Stimulated activated effector memory CD8-positive, alpha-beta T cell treated with anti-CD3 and anti-CD28 coated beads, Interleukin-12 subunit alpha, Interleukin-12 subunit beta, amount 100 ng/mL, for 72 hours (primary cell): ENCODE results near the gene PEPD.

Experiments used
- ATAC-seq: fragments of 150-1000 bp; cut with Tn5 transposase; 2 replicates; pipeline ENCODE4 v1.10.0; 2021
- DNase-seq, 2 donors: peaks; one replicate each; pipeline ENCODE4 v3.0.0; 2021 to 2022; ENCODE audit warnings: low spot score in 2 of 2
- H3K27ac Mint-ChIP-seq: one replicate; pipeline ENCODE4 v1.8.0; 2022; ENCODE audit warnings: mild to moderate bottlenecking, mixed read lengths
- H3K36me3 Mint-ChIP-seq: one replicate; pipeline ENCODE4 v1.8.0; 2022; ENCODE audit warnings: mild to moderate bottlenecking, mixed read lengths
- H3K4me1 Mint-ChIP-seq: one replicate; pipeline ENCODE4 v1.8.0; 2022; ENCODE audit warnings: mixed read lengths
- H3K4me3 Mint-ChIP-seq: one replicate; pipeline ENCODE4 v1.8.0; 2022; ENCODE audit warnings: mild to moderate bottlenecking, mixed read lengths
- H3K9me3 Mint-ChIP-seq: one replicate; pipeline ENCODE4 v1.8.0; 2022; ENCODE audit warnings: mixed read lengths

The PEPD gene

GRCh38 chr19:33350538-33351309, 170.9 kb downstream of the PEPD start:
- no peak overlapping the region for H3K27ac Mint-ChIP-seq
- ATAC-seq = no peak
- H3K9me3 Mint-ChIP-seq = peaks cover 1% of the 10 kb centered on the region

DNA sequence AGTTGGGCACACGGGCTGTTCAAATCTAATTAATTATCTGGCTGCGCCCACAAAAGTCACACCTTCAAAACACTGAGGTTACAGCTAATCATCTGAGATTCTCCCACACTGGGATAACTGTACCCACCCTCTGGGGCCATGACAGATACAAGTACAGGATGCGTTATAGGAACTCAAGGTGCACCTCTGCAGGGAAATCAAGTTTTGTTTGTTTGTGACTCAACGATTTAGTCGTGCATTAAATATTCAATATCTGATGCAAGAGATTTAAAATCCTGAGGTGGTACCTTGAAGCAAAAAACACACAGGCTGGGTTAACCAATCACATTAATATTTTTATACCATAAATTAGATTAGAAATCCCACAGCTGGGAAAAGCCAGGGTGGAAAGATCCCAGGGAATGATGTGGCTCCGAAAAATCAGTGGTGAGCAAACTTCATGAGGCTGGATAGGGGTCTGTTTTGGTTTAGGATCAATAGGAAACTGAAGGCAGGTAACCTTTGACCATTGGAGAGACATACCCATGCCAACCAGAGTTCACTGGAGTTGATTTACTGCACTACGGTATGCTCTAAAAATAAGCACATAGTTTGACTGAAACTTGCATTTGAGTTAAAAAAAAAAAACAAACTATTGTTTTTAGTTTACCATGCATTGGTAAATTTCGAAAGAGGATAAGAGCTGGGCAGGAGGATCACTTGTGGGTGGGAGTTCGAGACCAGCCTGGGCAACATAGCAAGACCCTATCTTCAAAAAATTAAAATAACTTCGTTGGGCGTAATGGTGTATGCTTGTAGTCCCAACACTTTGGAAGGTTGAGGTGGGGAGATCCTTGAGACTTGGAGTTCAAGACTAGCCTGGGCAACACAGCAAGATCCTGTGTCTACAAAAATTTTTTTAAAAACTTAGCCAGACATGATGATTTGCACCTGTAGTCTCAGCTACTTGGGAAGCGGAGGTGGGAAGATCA, 172.0 kb downstream of the PEPD start:
- H3K36me3 Mint-ChIP-seq = no peaks in the 10 kb centered on the region
- no peak overlapping the region for H3K27ac Mint-ChIP-seq
- no peak for ATAC-seq
- no peak overlapping the region for H3K4me3 Mint-ChIP-seq
- no peaks in the 10 kb centered on the region for H3K4me1 Mint-ChIP-seq
- DNase-seq = no peak
- H3K9me3 Mint-ChIP-seq = no peaks in the 10 kb centered on the region

More at GRCh38 chr19:33350538-33351309, 170.9 kb downstream of the PEPD start:
- H3K4me1 Mint-ChIP-seq = no peaks in the 10 kb centered on the region
- DNase-seq = no peak
- no peaks in the 10 kb centered on the region for H3K36me3 Mint-ChIP-seq
- no peak overlapping the region for H3K4me3 Mint-ChIP-seq

GRCh38 chr19:33348301-33349010, 173.1 kb downstream of the PEPD start:
- Mint-ChIP-seq H3K9me3 (no peaks in the 10 kb centered on the region), H3K27ac (no peak overlapping the region), H3K4me1 (no peaks in the 10 kb centered on the region), H3K4me3 (no peak overlapping the region), H3K36me3 (no peaks in the 10 kb centered on the region)
- DNase-seq (no peak), ATAC-seq (no peak)

GRCh38 chr19:33347300-33347699, 174.3 kb downstream of the PEPD start:
- no peak for DNase-seq
- Mint-ChIP-seq H3K36me3 (no peaks in the 10 kb centered on the region), H3K27ac (no peak overlapping the region), H3K4me3 (no peak overlapping the region), H3K4me1 (no peaks in the 10 kb centered on the region), H3K9me3 (no peaks in the 10 kb centered on the region)
- no peak for ATAC-seq

DNA sequence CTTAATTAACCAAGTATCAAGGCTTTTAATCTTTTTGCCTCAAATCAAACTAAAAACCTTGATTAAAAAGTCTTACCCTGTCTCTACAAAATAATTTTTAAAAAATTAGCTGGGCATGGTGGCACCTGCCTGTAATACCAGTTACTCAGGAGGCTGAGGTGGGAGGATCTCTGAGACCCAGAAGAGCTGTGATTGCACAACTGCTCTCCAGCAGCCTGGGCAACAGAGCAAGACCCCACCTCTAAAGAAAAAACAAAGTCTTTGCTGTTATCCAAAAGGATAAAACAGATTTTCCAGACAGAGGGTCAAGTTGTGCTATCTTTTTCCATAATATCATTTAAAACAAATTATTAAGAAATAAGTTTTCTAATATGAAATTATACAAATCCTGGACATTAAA, 174.9 kb downstream of the PEPD start:
- Mint-ChIP-seq H3K4me3 (no peak overlapping the region), H3K36me3 (no peaks in the 10 kb centered on the region), H3K4me1 (no peaks in the 10 kb centered on the region), H3K9me3 (no peaks in the 10 kb centered on the region), H3K27ac (no peak overlapping the region)
- ATAC-seq (no peak), DNase-seq (no peak)

DNA sequence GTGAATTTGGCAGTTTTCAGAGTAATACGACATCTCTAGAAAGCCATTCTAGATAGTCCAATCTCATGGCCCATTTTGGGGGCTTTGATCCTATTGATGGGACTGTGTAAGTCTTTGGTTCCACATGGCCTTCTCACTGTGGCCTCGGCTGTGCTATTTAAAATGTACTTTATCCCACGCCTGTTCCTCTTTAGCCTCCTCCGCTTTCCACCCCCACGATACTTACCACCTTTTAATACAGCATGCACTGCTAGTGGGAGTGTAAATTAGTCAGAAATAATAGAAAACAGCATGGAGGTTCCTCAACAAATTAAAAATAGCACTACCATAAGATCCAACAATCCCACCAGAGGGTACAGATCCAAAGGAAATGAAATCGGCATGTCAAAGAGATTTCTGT, 176.4 kb downstream of the PEPD start:
- Mint-ChIP-seq H3K36me3 (no peaks in the 10 kb centered on the region), H3K4me1 (no peaks in the 10 kb centered on the region), H3K9me3 (no peaks in the 10 kb centered on the region), H3K27ac (no peak overlapping the region), H3K4me3 (no peak overlapping the region)
- ATAC-seq (no peak), DNase-seq (no peak)

GRCh38 chr19:33344573-33344925, 177.0 kb downstream of the PEPD start:
- DNase-seq (no peak), ATAC-seq (no peak)
- no peak overlapping the region for H3K27ac Mint-ChIP-seq
- no peaks in the 10 kb centered on the region for H3K4me1 Mint-ChIP-seq
- no peaks in the 10 kb centered on the region for H3K9me3 Mint-ChIP-seq
- no peak overlapping the region for H3K4me3 Mint-ChIP-seq
- no peaks in the 10 kb centered on the region for H3K36me3 Mint-ChIP-seq

DNA sequence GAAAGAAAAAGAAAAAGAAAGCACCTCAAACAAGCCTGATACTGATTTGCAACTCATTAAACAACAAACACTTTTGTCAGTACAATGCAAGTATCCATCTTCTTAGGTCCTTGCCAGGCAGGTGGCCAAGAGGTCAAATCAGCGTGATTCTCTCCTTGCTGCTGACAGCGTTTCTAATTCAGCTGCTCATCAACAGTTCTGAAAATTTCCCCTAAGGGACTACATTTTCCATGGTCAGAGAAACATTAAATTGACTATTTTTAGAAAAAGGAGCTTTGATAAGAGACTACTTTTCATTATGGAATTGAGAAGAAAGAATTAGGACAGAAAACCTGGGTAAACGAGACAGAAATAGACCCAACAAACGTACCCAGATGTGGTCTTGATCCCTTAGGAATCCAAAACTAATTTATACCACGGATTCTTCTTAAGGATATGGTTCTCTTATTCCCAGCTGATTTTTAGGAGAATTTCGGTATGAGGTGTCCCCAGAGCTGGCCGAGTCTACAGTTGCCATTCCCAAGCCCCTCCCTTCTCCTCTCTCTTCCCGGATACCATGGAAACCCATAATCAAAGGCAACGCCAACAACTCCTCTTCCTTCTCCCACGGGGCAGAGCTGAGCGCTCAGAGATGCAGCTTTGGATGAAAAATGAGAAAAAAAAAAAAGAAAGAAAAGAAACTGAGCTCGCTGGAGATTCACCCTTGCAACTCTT, 177.6 kb downstream of the PEPD start:
- ATAC-seq (no peak), DNase-seq (no peak)
- Mint-ChIP-seq H3K4me1 (no peaks in the 10 kb centered on the region), H3K4me3 (no peak overlapping the region), H3K27ac (no peak overlapping the region), H3K9me3 (no peaks in the 10 kb centered on the region), H3K36me3 (no peaks in the 10 kb centered on the region)

- ATAC-seq (no peak), DNase-seq (no peak)
- Mint-ChIP-seq H3K4me3 (no peak overlapping the region), H3K27ac (no peak overlapping the region), H3K4me1 (no peaks in the 10 kb centered on the region), H3K36me3 (no peaks in the 10 kb centered on the region), H3K9me3 (no peaks in the 10 kb centered on the region)
Measured at GRCh38 chr19:33343301-33343700, 178.3 kb downstream of the PEPD start.

DNA sequence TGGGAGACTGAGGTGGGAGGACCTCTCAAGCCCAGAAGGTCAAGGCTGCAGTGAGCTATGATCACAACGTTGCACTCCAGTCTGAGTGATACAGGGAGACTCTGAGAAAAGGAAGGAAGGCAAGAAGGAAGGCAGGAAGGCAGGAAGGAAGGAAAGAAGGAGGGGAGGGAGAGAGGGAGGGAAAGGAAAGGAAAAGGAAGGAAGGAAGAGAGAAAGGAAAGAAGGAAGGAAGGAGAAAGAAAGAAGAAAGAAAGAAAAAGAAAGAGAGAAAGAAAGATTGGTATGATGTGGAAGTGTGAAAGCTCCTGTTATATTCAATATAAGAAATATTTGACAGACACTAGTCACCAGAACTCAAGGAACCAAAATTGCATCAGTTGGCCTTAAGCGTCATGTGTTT, 180.6 kb downstream of the PEPD start:
- Mint-ChIP-seq H3K9me3 (no peaks in the 10 kb centered on the region), H3K4me1 (no peaks in the 10 kb centered on the region), H3K4me3 (no peak overlapping the region), H3K36me3 (no peaks in the 10 kb centered on the region), H3K27ac (no peak overlapping the region)
- ATAC-seq = no peak
- no peak for DNase-seq

- H3K27ac Mint-ChIP-seq = no peak overlapping the region
- H3K36me3 Mint-ChIP-seq = no peaks in the 10 kb centered on the region
- H3K9me3 Mint-ChIP-seq = no peaks in the 10 kb centered on the region
- no peaks in the 10 kb centered on the region for H3K4me1 Mint-ChIP-seq
- H3K4me3 Mint-ChIP-seq = no peak overlapping the region
- no peak for DNase-seq
- ATAC-seq = no peak
Measured at GRCh38 chr19:33339016-33339984, 182.3 kb downstream of the PEPD start.
